GM12891 (cell line): ENCODE measurements around the gene RARA.

Experiments
- PAX5 ChIP-seq: IDR thresholded peaks from 2 replicates; pipeline ENCODE4 v1.6.1; 2011; ENCODE audit warnings: low read length, moderate library complexity, mild to moderate bottlenecking; ENCODE audit not compliant: insufficient read depth, severe bottlenecking
- POLR2A ChIP-seq: IDR thresholded peaks from 2 replicates; pipeline ENCODE4 v1.6.1; 2011; ENCODE audit warnings: low read depth, low read length, control low read depth
- POLR2AphosphoS5 ChIP-seq: IDR thresholded peaks from 2 replicates; pipeline ENCODE4 v1.6.1; 2011; ENCODE audit warnings: low read depth, low read length, control low read depth
- POU2F2 ChIP-seq: IDR thresholded peaks from 2 replicates; pipeline ENCODE4 v1.6.1; 2011; ENCODE audit warnings: low read depth, mild to moderate bottlenecking, control low read depth, low read length, moderate library complexity
- SPI1 ChIP-seq: IDR thresholded peaks from 2 replicates; pipeline ENCODE4 v1.6.1; 2011; ENCODE audit warnings: low read depth, low read length, control low read depth
- TAF1 ChIP-seq: IDR thresholded peaks from 2 replicates; pipeline ENCODE4 v1.6.1; 2011; ENCODE audit warnings: low read depth, low read length, control low read depth

GRCh38 chr17:40319651-40320540 lies 10.9 kb downstream of the RARA start:
- no peak for TF ChIP-seq TAF1
- TF ChIP-seq POLR2A: no peak
- TF ChIP-seq POLR2AphosphoS5: no peak
- no peak for TF ChIP-seq SPI1
- TF ChIP-seq PAX5: no peak
- TF ChIP-seq POU2F2: no peak
